Muscle layer of colon (tissue), 2 donors: ENCODE measurements around the gene CDYL2.

Source experiments
- H3K27ac ChIP-seq: one replicate; pipeline ENCODE4 v1.7.0; 2013; ENCODE audit warnings: low read depth, mild to moderate bottlenecking, low read length, moderate library complexity
- H3K27me3 ChIP-seq, 2 donors: one replicate each; pipeline ENCODE4 v1.7.0; 2013; ENCODE audit warnings: low read length in 2 of 2, mild to moderate bottlenecking in 2 of 2; ENCODE audit not compliant: insufficient read depth in 2 of 2, control insufficient read depth in 1 of 2
- H3K36me3 ChIP-seq: one replicate; pipeline ENCODE4 v1.7.0; 2013; ENCODE audit warnings: mild to moderate bottlenecking, low read length; ENCODE audit not compliant: insufficient read depth
- H3K4me1 ChIP-seq: one replicate; pipeline ENCODE4 v1.7.0; 2013; ENCODE audit warnings: mild to moderate bottlenecking, low read length; ENCODE audit not compliant: insufficient read depth
- H3K4me3 ChIP-seq, 2 donors: one replicate each; pipeline ENCODE4 v1.7.0; 2013; ENCODE audit warnings: low read length in 2 of 2, low read depth in 1 of 2, mild to moderate bottlenecking in 1 of 2, moderate library complexity in 1 of 2
- H3K9ac ChIP-seq: one replicate; pipeline ENCODE4 v1.7.0; 2013; ENCODE audit warnings: low read length
- H3K9me3 ChIP-seq: one replicate; pipeline ENCODE4 v1.7.0; 2013; ENCODE audit warnings: mild to moderate bottlenecking, low read length
- donor health status: abdominal sarcoma.
- donor health status: Adenocarcinoma of cecum.

Gene CDYL2

GRCh38 chr16:80703131-80704071 is 101.0 kb downstream of the CDYL2 start:
- no peak overlapping the region for H3K9ac ChIP-seq
- no peaks in the 10 kb centered on the region for H3K4me1 ChIP-seq
- no peaks in the 10 kb centered on the region for H3K36me3 ChIP-seq
- H3K27me3 ChIP-seq: no peaks in the 10 kb centered on the region
- H3K4me3 ChIP-seq: no peak overlapping the region
- no peak overlapping the region for H3K27ac ChIP-seq
- H3K9me3 ChIP-seq: no peaks in the 10 kb centered on the region

- no peaks in the 10 kb centered on the region for H3K9me3 ChIP-seq
- no peaks in the 10 kb centered on the region for H3K36me3 ChIP-seq
- no peak overlapping the region for H3K9ac ChIP-seq
- no peaks in the 10 kb centered on the region for H3K27me3 ChIP-seq
- no peaks in the 10 kb centered on the region for H3K4me1 ChIP-seq
- no peak overlapping the region for H3K4me3 ChIP-seq
- no peak overlapping the region for H3K27ac ChIP-seq
These were observed 101.7 kb downstream of the CDYL2 start for GRCh38 chr16:80702696-80703095.

GRCh38 chr16:80700558-80700957 is 103.8 kb downstream of the CDYL2 start:
- no peak overlapping the region for H3K4me3 ChIP-seq
- no peaks in the 10 kb centered on the region for H3K36me3 ChIP-seq
- H3K27ac ChIP-seq: no peak overlapping the region
- H3K9ac ChIP-seq: no peak overlapping the region
- H3K27me3 ChIP-seq: no peaks in the 10 kb centered on the region
- H3K9me3 ChIP-seq: peaks cover 3% of the 10 kb centered on the region
- H3K4me1 ChIP-seq: no peaks in the 10 kb centered on the region

- Histone ChIP-seq H3K36me3 (no peaks in the 10 kb centered on the region), H3K9me3 (peaks cover 3% of the 10 kb centered on the region), H3K27me3 (no peaks in the 10 kb centered on the region), H3K4me1 (no peaks in the 10 kb centered on the region), H3K9ac (no peak overlapping the region), H3K4me3 (no peak overlapping the region), H3K27ac (no peak overlapping the region)
These were observed 109.4 kb downstream of the CDYL2 start for GRCh38 chr16:80695020-80695419.

GRCh38 chr16:80693553-80693952 is 110.8 kb downstream of the CDYL2 start:
- Histone ChIP-seq H3K27ac (no peak overlapping the region), H3K36me3 (no peaks in the 10 kb centered on the region), H3K4me1 (no peaks in the 10 kb centered on the region), H3K4me3 (no peak overlapping the region), H3K9me3 (peaks cover 3% of the 10 kb centered on the region), H3K27me3 (no peaks in the 10 kb centered on the region), H3K9ac (no peak overlapping the region)

GRCh38 chr16:80692270-80692669 is 112.1 kb downstream of the CDYL2 start:
- H3K4me1 ChIP-seq: no peaks in the 10 kb centered on the region
- H3K27ac ChIP-seq: no peak overlapping the region
- H3K36me3 ChIP-seq: no peaks in the 10 kb centered on the region
- H3K27me3 ChIP-seq: no peaks in the 10 kb centered on the region
- H3K9ac ChIP-seq: no peak overlapping the region
- H3K9me3 ChIP-seq: peaks cover 1% of the 10 kb centered on the region
- H3K4me3 ChIP-seq: no peak overlapping the region

- Histone ChIP-seq H3K27me3 (no peaks in the 10 kb centered on the region), H3K9me3 (no peaks in the 10 kb centered on the region), H3K4me3 (no peak overlapping the region), H3K36me3 (no peaks in the 10 kb centered on the region), H3K9ac (no peak overlapping the region), H3K4me1 (no peaks in the 10 kb centered on the region), H3K27ac (no peak overlapping the region)
These were observed 113.2 kb downstream of the CDYL2 start for GRCh38 chr16:80691111-80691741.

GRCh38 chr16:80689487-80689886 is 114.9 kb downstream of the CDYL2 start:
- Histone ChIP-seq H3K27ac (no peak overlapping the region), H3K9me3 (no peaks in the 10 kb centered on the region), H3K27me3 (no peaks in the 10 kb centered on the region), H3K36me3 (no peaks in the 10 kb centered on the region), H3K4me1 (no peaks in the 10 kb centered on the region), H3K4me3 (no peak overlapping the region), H3K9ac (no peak overlapping the region)

- Histone ChIP-seq H3K36me3 (no peaks in the 10 kb centered on the region), H3K27me3 (no peaks in the 10 kb centered on the region), H3K27ac (no peak overlapping the region), H3K4me1 (no peaks in the 10 kb centered on the region), H3K4me3 (no peak overlapping the region), H3K9me3 (no peaks in the 10 kb centered on the region), H3K9ac (no peak overlapping the region)
These were observed 116.8 kb downstream of the CDYL2 start for GRCh38 chr16:80687606-80688005.

- Histone ChIP-seq H3K36me3 (no peaks in the 10 kb centered on the region), H3K9ac (no peak overlapping the region), H3K4me3 (no peak overlapping the region), H3K27ac (no peak overlapping the region), H3K9me3 (no peaks in the 10 kb centered on the region), H3K4me1 (no peaks in the 10 kb centered on the region), H3K27me3 (no peaks in the 10 kb centered on the region)
These were observed 119.5 kb downstream of the CDYL2 start for GRCh38 chr16:80684906-80685305.

GRCh38 chr16:80684136-80684765 is 120.1 kb downstream of the CDYL2 start:
- Histone ChIP-seq H3K27me3 (no peaks in the 10 kb centered on the region), H3K36me3 (no peaks in the 10 kb centered on the region), H3K4me1 (no peaks in the 10 kb centered on the region), H3K4me3 (no peak overlapping the region), H3K9ac (no peak overlapping the region), H3K27ac (no peak overlapping the region), H3K9me3 (no peaks in the 10 kb centered on the region)
